OCI-LY3 (cell line): ENCODE data around the gene PRKACB.
A peak's percentile ranks its signal among the peaks of the same experiment; 100 is the strongest.

Source experiments
- EZH2phosphoT487 ChIP-seq: fragments of 200-600 bp; shearing (Covaris generic); IDR thresholded peaks from 2 replicates; pipeline ENCODE4 v1.6.1; 2018; ENCODE audit warnings: antibody characterized with exemption, mixed run types, low read depth
- TF ChIP-seq, protein P1 (sequence below): fragments of 200-600, 300-600 bp; sonication (generic); IDR thresholded peaks from 2 replicates; pipeline ENCODE4 v1.5.1; 2014; ENCODE audit warnings: antibody characterized with exemption, low read length, low read depth

DNA sequence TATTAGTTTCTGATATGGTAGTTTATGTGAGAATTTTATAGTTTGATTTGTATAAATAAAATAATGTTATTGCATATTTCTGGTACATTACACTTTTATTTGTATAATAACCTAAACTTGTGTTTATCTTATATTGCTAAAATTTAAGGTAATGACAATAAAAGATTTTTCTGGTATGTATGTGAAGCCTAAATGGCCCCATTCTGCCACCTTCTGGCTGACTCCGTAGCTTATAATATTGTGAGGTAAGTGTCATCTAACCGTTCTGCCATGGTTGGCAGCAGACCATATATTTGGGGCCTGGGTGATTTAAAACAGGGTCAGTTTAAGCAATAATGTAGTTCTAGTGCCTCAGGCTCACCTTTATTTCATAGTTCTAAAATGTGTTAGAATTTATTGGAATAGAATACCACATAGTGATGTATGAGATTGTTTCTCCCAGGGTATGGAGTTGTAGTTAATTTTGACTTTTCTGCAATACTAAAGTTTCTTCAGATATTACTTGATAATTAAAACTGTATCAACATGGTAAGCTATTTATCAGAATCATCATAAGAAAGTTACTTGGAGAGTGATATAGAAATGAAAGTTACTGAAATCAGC lies 21.2 kb upstream of the PRKACB start:
- TF ChIP-seq, protein P1, sequence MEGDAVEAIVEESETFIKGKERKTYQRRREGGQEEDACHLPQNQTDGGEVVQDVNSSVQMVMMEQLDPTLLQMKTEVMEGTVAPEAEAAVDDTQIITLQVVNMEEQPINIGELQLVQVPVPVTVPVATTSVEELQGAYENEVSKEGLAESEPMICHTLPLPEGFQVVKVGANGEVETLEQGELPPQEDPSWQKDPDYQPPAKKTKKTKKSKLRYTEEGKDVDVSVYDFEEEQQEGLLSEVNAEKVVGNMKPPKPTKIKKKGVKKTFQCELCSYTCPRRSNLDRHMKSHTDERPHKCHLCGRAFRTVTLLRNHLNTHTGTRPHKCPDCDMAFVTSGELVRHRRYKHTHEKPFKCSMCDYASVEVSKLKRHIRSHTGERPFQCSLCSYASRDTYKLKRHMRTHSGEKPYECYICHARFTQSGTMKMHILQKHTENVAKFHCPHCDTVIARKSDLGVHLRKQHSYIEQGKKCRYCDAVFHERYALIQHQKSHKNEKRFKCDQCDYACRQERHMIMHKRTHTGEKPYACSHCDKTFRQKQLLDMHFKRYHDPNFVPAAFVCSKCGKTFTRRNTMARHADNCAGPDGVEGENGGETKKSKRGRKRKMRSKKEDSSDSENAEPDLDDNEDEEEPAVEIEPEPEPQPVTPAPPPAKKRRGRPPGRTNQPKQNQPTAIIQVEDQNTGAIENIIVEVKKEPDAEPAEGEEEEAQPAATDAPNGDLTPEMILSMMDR, result peak; percentile 64
- TF ChIP-seq EZH2phosphoT487, result no peak
